GM12872 (cell line): ENCODE measurements around the gene SPG7.

Source experiments
- TF ChIP-seq, protein P1 (sequence below): IDR thresholded peaks from 3 replicates; pipeline ENCODE4 v1.5.1; 2011; ENCODE audit warnings: low read depth, mild to moderate bottlenecking, low read length, moderate library complexity; ENCODE audit not compliant: insufficient read depth

Gene SPG7

GRCh38 chr16:89507834-89508590, at the start of gene SPG7:
Gene SPG7, plus strand, starts transcription at chr16:89508403. Its CDS starts 15 bp downstream, at chr16:89508418.
- TF ChIP-seq, protein P1, sequence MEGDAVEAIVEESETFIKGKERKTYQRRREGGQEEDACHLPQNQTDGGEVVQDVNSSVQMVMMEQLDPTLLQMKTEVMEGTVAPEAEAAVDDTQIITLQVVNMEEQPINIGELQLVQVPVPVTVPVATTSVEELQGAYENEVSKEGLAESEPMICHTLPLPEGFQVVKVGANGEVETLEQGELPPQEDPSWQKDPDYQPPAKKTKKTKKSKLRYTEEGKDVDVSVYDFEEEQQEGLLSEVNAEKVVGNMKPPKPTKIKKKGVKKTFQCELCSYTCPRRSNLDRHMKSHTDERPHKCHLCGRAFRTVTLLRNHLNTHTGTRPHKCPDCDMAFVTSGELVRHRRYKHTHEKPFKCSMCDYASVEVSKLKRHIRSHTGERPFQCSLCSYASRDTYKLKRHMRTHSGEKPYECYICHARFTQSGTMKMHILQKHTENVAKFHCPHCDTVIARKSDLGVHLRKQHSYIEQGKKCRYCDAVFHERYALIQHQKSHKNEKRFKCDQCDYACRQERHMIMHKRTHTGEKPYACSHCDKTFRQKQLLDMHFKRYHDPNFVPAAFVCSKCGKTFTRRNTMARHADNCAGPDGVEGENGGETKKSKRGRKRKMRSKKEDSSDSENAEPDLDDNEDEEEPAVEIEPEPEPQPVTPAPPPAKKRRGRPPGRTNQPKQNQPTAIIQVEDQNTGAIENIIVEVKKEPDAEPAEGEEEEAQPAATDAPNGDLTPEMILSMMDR, result no peak

DNA sequence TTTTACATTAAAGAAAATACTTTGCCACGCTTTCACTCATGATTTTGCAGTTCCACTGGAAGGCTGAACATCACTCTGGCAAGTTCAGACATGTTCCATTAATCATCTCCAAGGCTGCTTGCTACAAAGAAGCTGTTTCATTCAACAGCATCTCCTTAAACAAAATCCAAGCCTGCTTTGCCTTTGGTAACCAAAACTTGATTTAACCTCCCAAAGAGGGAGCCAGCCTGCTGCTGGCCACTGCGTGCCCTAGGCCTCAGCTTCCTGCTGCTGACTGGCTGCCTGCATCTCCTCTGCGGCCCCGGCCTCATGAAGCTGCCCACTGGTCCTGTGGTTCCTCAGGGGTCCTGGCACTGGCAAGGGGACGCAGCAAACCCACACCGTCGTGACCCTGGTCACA, 49.7 kb upstream of the SPG7 start:
- TF ChIP-seq, protein P1, result no peak

GRCh38 chr16:89458967-89459366, 49.2 kb upstream of the SPG7 start:
- TF ChIP-seq, protein P1, result no peak

DNA sequence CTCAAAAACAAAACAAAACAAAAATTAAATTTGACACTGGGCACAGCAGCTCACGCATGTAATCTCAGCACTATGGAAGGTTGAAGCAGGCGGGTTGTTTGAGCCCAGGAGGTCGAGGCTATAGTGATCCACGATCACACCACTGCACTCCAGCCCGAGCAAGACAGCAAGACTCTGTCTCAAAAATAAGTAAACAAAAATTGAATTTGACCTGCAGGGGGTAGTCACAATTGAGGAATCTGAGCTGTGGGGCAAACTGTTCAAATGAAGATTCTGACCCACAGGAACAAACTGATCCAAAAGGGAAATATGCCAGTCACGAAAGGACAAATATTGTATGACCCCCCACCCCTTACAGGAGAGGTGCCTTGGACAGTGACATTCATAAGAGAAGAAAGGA, 47.6 kb upstream of the SPG7 start:
- TF ChIP-seq, protein P1, result no peak

DNA sequence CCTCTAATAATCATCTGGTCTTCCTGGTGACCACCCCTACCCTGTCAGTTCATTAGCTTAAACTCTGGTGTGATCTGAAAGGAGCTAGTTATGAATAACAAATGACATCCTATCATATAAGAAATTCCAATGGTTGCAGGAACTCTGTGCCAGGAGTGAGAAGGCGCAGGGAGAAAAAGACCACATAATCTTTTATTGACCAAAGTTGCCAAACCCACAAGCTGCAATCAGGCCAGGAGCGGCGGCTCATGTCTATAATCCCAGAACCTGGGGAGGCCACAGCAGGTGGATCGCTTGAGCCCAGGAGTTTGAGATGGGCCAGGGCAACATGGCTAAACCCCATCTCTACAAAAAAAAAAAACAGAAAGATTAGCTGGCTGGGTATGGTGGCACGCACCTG, 41.3 kb upstream of the SPG7 start:
- TF ChIP-seq, protein P1, result no peak

DNA sequence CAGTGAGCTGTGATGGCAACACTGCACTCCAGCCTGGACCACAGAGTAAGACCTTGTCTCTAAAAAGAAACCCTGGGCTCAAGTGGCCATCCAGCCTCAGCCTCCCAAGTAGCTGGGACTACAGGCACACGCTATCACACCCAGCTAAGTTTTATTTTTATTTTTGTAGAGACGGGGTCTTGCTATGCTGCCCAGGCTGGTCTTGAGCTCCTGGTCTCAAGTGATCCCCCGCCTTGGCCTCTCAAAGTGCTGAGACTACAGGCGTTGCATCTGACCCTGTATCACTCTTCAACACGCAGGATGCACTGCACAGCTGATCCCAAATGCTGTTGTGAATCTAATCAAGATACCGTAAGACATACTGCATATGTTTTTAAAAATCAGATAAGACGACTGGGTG, 40.8 kb upstream of the SPG7 start:
- TF ChIP-seq, protein P1, result no peak

- TF ChIP-seq, protein P1, result no peak
Measured at GRCh38 chr16:89472711-89473075, 35.5 kb upstream of the SPG7 start.
